ENCODE measurements around the gene GRIN2A. TPM values are rescaled to one million over a fixed set of nuclear protein-coding genes. Genes with fewer than 3 reads are reported as not detected.
A peak's percentile ranks its signal among the peaks of the same experiment; 100 is the strongest.

GRIN2A gene
- total and polyA plus RNA-seq, 5 donors from 2014 or later, result not detected

DNA sequence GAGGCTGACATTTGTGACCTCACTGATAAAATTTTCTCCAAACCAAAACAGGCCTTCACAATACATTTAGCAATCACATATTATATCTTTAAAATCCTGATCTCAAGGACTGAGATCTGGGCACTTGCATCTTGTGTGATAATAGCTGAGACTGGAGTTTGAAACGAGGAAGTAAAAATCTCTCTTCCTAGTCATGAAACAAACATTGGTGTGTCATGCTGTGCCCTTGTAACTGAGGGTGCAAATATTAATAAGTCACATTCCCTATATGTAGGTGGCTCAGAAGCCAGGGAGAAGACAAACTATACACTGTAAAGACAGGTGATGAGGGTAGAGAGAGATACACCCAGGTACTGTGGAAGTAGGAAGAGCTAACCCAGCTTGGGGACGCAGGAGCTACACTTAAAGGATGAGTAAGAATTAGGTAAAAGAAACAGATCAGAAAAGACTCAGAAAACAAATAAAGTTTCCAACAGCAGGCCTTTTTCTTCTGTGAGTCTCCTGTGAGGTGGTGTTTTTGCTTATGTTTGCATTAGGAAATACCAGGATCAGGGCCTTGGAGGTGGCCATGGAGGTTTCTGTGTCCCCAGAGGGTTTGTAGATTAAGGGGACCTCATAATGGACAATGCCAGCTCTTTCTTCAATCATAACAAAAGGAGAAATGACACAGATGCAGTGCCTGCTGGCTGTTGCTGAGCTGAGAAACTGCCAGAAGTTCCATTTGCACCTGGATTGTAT, 335.7 kb downstream of the GRIN2A start:
- Mint-ChIP-seq H3K9me3 (peaks cover 0 to 2% (median 0%) of the 10 kb centered on the region in 7 donors), H3K4me3 (no peak overlapping the region), H3K27me3 (no peaks in the 10 kb centered on the region), H3K36me3 (no peaks in the 10 kb centered on the region), H3K4me1 (no peaks in the 10 kb centered on the region), H3K27ac (peak overlapping the region in 1 of 3 donors; percentile 44)
- H3K27ac ChIP-seq (ENCODE audit: insufficient read depth, low read length, poor library complexity, severe bottlenecking), result no peak overlapping the region
- no peaks in the 10 kb centered on the region for H3K36me3 ChIP-seq (ENCODE audit: control insufficient read depth, insufficient read depth, low read length)
- H3K4me1 ChIP-seq (ENCODE audit: control insufficient read depth, insufficient read depth, low read length, poor library complexity, severe bottlenecking), result no peaks in the 10 kb centered on the region
- no peak overlapping the region for H3K4me3 ChIP-seq (ENCODE audit: low read depth, low read length)
- no peak for ATAC-seq (ENCODE audit: low read depth in 2 of 2)
- H3K9me3 ChIP-seq (ENCODE audit: control insufficient read depth in 2 of 2, low read length in 2 of 2), result no peaks in the 10 kb centered on the region
- peaks cover 2% of the 10 kb centered on the region for H3K27me3 ChIP-seq (ENCODE audit: control insufficient read depth, insufficient read depth, low read length)
- no peak for DNase-seq

DNA sequence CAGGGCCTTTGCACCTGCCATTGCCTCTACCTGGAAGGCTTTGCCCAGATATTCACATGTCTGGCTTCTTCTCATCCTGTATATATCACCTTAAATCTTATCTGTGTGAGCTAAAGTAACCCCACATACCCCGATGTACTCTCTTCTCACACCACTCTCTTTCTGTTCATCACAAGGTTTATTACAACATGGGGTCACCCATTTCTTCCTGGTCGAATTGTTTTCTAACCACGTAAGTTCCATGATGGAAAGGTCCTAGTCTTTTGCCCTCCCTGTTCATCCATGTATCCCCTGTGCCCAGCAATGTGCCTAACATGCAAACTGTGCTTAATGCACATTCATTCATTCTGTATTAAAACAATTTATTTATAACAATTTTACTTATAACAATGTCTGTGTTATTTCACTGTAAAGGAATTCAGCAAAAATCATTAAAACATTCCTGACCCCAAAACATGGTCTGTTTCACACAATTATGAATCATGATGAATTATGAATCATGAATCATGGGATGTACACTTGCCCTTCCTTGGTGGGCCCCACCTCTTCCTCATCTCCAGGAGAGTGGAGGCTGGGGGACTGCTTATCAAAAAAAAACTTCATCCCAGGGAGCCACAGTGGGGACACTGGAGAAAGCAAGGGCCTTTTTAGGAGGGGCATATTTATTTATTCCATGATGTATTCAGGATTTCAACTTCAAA, 336.4 kb downstream of the GRIN2A start:
- H3K4me3 ChIP-seq (ENCODE audit: low read depth, low read length), result no peak overlapping the region
- no peaks in the 10 kb centered on the region for H3K36me3 Mint-ChIP-seq
- no peaks in the 10 kb centered on the region for H3K27me3 Mint-ChIP-seq
- peaks cover 2% of the 10 kb centered on the region for H3K27me3 ChIP-seq (ENCODE audit: control insufficient read depth, insufficient read depth, low read length)
- no peak overlapping the region for H3K27ac Mint-ChIP-seq
- no peak overlapping the region for H3K4me3 Mint-ChIP-seq
- peaks cover 0 to 2% (median 0%) of the 10 kb centered on the region in 7 donors for H3K9me3 Mint-ChIP-seq
- DNase-seq (no peak), ATAC-seq (ENCODE audit: low read depth in 2 of 2) (no peak)
- H3K4me1 Mint-ChIP-seq, result no peaks in the 10 kb centered on the region
- no peaks in the 10 kb centered on the region for H3K4me1 ChIP-seq (ENCODE audit: control insufficient read depth, insufficient read depth, low read length, poor library complexity, severe bottlenecking)
- no peaks in the 10 kb centered on the region for H3K9me3 ChIP-seq (ENCODE audit: control insufficient read depth in 2 of 2, low read length in 2 of 2)
- no peaks in the 10 kb centered on the region for H3K36me3 ChIP-seq (ENCODE audit: control insufficient read depth, insufficient read depth, low read length)
- no peak overlapping the region for H3K27ac ChIP-seq (ENCODE audit: insufficient read depth, low read length, poor library complexity, severe bottlenecking)

- Mint-ChIP-seq H3K4me1 (no peaks in the 10 kb centered on the region), H3K27me3 (no peaks in the 10 kb centered on the region), H3K9me3 (peaks cover 0 to 3% (median 0%) of the 10 kb centered on the region in 7 donors), H3K36me3 (no peaks in the 10 kb centered on the region), H3K4me3 (no peak overlapping the region), H3K27ac (no peak overlapping the region)
- H3K27ac ChIP-seq (ENCODE audit: insufficient read depth, low read length, poor library complexity, severe bottlenecking), result no peak overlapping the region
- DNase-seq (no peak), ATAC-seq (ENCODE audit: low read depth in 2 of 2) (no peak)
- no peaks in the 10 kb centered on the region for H3K4me1 ChIP-seq (ENCODE audit: control insufficient read depth, insufficient read depth, low read length, poor library complexity, severe bottlenecking)
- H3K27me3 ChIP-seq (ENCODE audit: control insufficient read depth, insufficient read depth, low read length), result peaks cover under 1% of the 10 kb centered on the region
- no peaks in the 10 kb centered on the region for H3K9me3 ChIP-seq (ENCODE audit: control insufficient read depth in 2 of 2, low read length in 2 of 2)
- no peak overlapping the region for H3K4me3 ChIP-seq (ENCODE audit: low read depth, low read length)
- H3K36me3 ChIP-seq (ENCODE audit: control insufficient read depth, insufficient read depth, low read length), result no peaks in the 10 kb centered on the region
Measured at GRCh38 chr16:9844361-9844760, 337.9 kb downstream of the GRIN2A start.

DNA sequence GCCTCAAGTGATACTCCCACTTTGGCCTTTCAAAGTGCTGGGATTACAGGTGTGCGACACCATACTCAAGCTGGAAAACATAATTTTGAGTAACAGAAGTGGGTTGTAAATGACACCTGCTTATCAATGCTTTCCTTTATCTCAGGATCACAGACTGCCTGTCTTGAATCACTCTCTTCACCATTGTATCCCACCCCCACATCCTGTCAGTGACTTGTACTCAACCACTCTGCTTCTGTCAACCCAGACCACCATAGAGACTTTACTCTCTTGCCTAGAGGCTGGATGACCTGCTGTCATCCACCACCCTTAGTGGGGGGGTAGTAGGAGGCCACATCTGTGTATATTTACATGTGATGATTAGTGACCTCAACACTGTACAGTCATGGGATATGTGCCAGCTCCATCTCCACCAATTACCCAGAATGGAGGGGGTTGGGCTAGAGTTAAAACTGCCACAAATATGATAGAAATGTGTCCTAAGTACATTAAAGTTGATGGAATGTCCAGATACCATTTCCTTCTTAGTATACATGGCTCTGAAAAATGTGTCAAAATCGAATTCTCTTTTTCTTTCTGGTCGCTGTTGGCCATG, 338.7 kb downstream of the GRIN2A start:
- H3K4me1 Mint-ChIP-seq, result no peaks in the 10 kb centered on the region
- no peaks in the 10 kb centered on the region for H3K36me3 Mint-ChIP-seq
- Histone ChIP-seq H3K9me3 (ENCODE audit: control insufficient read depth in 2 of 2, low read length in 2 of 2) (no peaks in the 10 kb centered on the region), H3K27me3 (ENCODE audit: control insufficient read depth, insufficient read depth, low read length) (no peaks in the 10 kb centered on the region), H3K27ac (ENCODE audit: insufficient read depth, low read length, poor library complexity, severe bottlenecking) (no peak overlapping the region), H3K4me1 (ENCODE audit: control insufficient read depth, insufficient read depth, low read length, poor library complexity, severe bottlenecking) (no peaks in the 10 kb centered on the region), H3K36me3 (ENCODE audit: control insufficient read depth, insufficient read depth, low read length) (no peaks in the 10 kb centered on the region), H3K4me3 (ENCODE audit: low read depth, low read length) (no peak overlapping the region)
- no peak for DNase-seq
- ATAC-seq (ENCODE audit: low read depth in 2 of 2), result no peak
- no peak overlapping the region for H3K27ac Mint-ChIP-seq
- H3K4me3 Mint-ChIP-seq, result no peak overlapping the region
- no peaks in the 10 kb centered on the region for H3K27me3 Mint-ChIP-seq
- H3K9me3 Mint-ChIP-seq, result peaks cover 0 to 3% (median 0%) of the 10 kb centered on the region in 7 donors

- no peak for DNase-seq
- H3K27ac Mint-ChIP-seq, result no peak overlapping the region
- Histone ChIP-seq H3K4me3 (ENCODE audit: low read depth, low read length) (no peak overlapping the region), H3K36me3 (ENCODE audit: control insufficient read depth, insufficient read depth, low read length) (no peaks in the 10 kb centered on the region), H3K4me1 (ENCODE audit: control insufficient read depth, insufficient read depth, low read length, poor library complexity, severe bottlenecking) (no peaks in the 10 kb centered on the region), H3K27me3 (ENCODE audit: control insufficient read depth, insufficient read depth, low read length) (no peaks in the 10 kb centered on the region), H3K27ac (ENCODE audit: insufficient read depth, low read length, poor library complexity, severe bottlenecking) (no peak overlapping the region), H3K9me3 (ENCODE audit: control insufficient read depth in 2 of 2, low read length in 2 of 2) (no peaks in the 10 kb centered on the region)
- peaks cover 0 to 9% (median 2%) of the 10 kb centered on the region in 7 donors for H3K9me3 Mint-ChIP-seq
- no peaks in the 10 kb centered on the region for H3K27me3 Mint-ChIP-seq
- no peak overlapping the region for H3K4me3 Mint-ChIP-seq
- no peaks in the 10 kb centered on the region for H3K4me1 Mint-ChIP-seq
- no peaks in the 10 kb centered on the region for H3K36me3 Mint-ChIP-seq
- no peak for ATAC-seq (ENCODE audit: low read depth in 2 of 2)
Measured at GRCh38 chr16:9840761-9841665, 341.2 kb downstream of the GRIN2A start.

- H3K4me1 ChIP-seq (ENCODE audit: control insufficient read depth, insufficient read depth, low read length, poor library complexity, severe bottlenecking), result no peaks in the 10 kb centered on the region
- DNase-seq (no peak), ATAC-seq (ENCODE audit: low read depth in 2 of 2) (no peak)
- no peak overlapping the region for H3K4me3 Mint-ChIP-seq
- no peaks in the 10 kb centered on the region for H3K36me3 ChIP-seq (ENCODE audit: control insufficient read depth, insufficient read depth, low read length)
- H3K9me3 ChIP-seq (ENCODE audit: control insufficient read depth in 2 of 2, low read length in 2 of 2), result no peaks in the 10 kb centered on the region
- H3K27ac Mint-ChIP-seq, result no peak overlapping the region
- no peaks in the 10 kb centered on the region for H3K27me3 ChIP-seq (ENCODE audit: control insufficient read depth, insufficient read depth, low read length)
- H3K27ac ChIP-seq (ENCODE audit: insufficient read depth, low read length, poor library complexity, severe bottlenecking), result no peak overlapping the region
- H3K9me3 Mint-ChIP-seq, result peaks cover 0 to 13% (median 2%) of the 10 kb centered on the region in 7 donors
- H3K4me1 Mint-ChIP-seq, result no peaks in the 10 kb centered on the region
- H3K36me3 Mint-ChIP-seq, result no peaks in the 10 kb centered on the region
- H3K4me3 ChIP-seq (ENCODE audit: low read depth, low read length), result no peak overlapping the region
- H3K27me3 Mint-ChIP-seq, result no peaks in the 10 kb centered on the region
Measured at GRCh38 chr16:9837481-9837880, 344.7 kb downstream of the GRIN2A start.

- Mint-ChIP-seq H3K27ac (no peak overlapping the region), H3K4me1 (no peaks in the 10 kb centered on the region), H3K9me3 (peaks cover 0 to 13% (median 2%) of the 10 kb centered on the region in 7 donors), H3K27me3 (no peaks in the 10 kb centered on the region), H3K36me3 (no peaks in the 10 kb centered on the region), H3K4me3 (no peak overlapping the region)
- no peaks in the 10 kb centered on the region for H3K27me3 ChIP-seq (ENCODE audit: control insufficient read depth, insufficient read depth, low read length)
- DNase-seq (no peak), ATAC-seq (ENCODE audit: low read depth in 2 of 2) (no peak)
- H3K9me3 ChIP-seq (ENCODE audit: control insufficient read depth in 2 of 2, low read length in 2 of 2), result no peaks in the 10 kb centered on the region
- no peak overlapping the region for H3K4me3 ChIP-seq (ENCODE audit: low read depth, low read length)
- H3K4me1 ChIP-seq (ENCODE audit: control insufficient read depth, insufficient read depth, low read length, poor library complexity, severe bottlenecking), result no peaks in the 10 kb centered on the region
- no peak overlapping the region for H3K27ac ChIP-seq (ENCODE audit: insufficient read depth, low read length, poor library complexity, severe bottlenecking)
- no peaks in the 10 kb centered on the region for H3K36me3 ChIP-seq (ENCODE audit: control insufficient read depth, insufficient read depth, low read length)
Measured at GRCh38 chr16:9836118-9836736, 346.0 kb downstream of the GRIN2A start.
